ENCODE data around the gene OR2H1.

OR2H1 gene

GRCh38 chr6:29483186-29483585, 26.2 kb downstream of the OR2H1 start:
- TF ChIP-seq POLR2AphosphoS5 (IDR thresholded peaks at IDR 0.05; ENCODE audit: low read depth, low read length), result no peak
- TF ChIP-seq REST (IDR thresholded peaks at IDR 0.05; ENCODE audit: insufficient read depth in 1 of 2, low read depth in 2 of 2, low read length in 2 of 2), result no peak
- TF ChIP-seq SIN3A (IDR thresholded peaks at IDR 0.05; ENCODE audit: borderline replicate concordance, insufficient read depth, low read length), result no peak
- no peak for TF ChIP-seq FOXP2 (optimal IDR thresholded peaks at IDR 0.05; ENCODE audit: borderline replicate concordance, extremely low read depth, extremely low read length, insufficient read depth)
- no peak for TF ChIP-seq TAF1 (IDR thresholded peaks at IDR 0.05; ENCODE audit: borderline replicate concordance, insufficient read depth, low read length)

DNA sequence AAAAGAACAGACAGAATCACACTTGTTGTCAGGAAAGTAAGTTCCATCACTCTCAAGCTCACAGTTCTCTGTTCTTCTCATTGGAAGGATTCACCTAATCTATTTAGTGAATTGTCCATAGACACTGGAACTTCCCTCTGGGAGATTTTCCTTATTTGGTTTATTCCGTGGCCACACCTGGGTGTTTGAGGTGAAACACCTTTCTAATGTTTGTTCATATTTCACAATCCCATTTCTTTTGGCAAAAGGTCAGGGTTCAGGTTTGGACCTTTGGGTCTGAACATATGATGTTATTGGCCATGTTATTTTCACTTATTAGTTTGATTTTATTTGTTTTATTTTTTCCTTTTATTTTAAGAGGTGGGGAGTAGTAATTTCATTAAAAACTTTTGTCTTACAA, 26.8 kb downstream of the OR2H1 start:
- TF ChIP-seq POLR2AphosphoS5 (IDR thresholded peaks at IDR 0.05; ENCODE audit: low read depth, low read length) (no peak), SIN3A (IDR thresholded peaks at IDR 0.05; ENCODE audit: borderline replicate concordance, insufficient read depth, low read length) (no peak), REST (IDR thresholded peaks at IDR 0.05; ENCODE audit: insufficient read depth in 1 of 2, low read depth in 2 of 2, low read length in 2 of 2) (no peak), FOXP2 (optimal IDR thresholded peaks at IDR 0.05; ENCODE audit: borderline replicate concordance, extremely low read depth, extremely low read length, insufficient read depth) (no peak), TAF1 (IDR thresholded peaks at IDR 0.05; ENCODE audit: borderline replicate concordance, insufficient read depth, low read length) (no peak)

DNA sequence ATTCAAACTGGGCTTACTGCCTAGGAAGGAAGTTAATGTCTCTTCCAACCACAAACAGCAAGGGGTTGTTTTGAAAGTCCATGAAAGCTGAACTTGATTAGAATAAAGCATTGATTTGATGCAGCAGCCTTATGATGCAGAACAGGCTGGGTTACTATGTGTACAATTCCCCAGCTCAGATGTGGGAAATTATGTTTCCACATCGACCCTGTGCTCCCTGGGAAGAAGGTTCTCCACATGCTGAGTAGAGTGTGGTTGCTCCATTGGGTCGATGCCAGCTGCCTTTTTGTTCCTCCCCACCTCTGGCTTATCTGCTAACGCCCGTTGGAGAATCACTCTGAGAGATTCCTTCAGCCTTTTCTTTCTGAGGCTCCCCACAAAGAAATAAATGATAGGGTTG, 29.6 kb downstream of the OR2H1 start:
- TF ChIP-seq FOXP2 (optimal IDR thresholded peaks at IDR 0.05; ENCODE audit: borderline replicate concordance, extremely low read depth, extremely low read length, insufficient read depth) (no peak), TAF1 (IDR thresholded peaks at IDR 0.05; ENCODE audit: borderline replicate concordance, insufficient read depth, low read length) (no peak), SIN3A (IDR thresholded peaks at IDR 0.05; ENCODE audit: borderline replicate concordance, insufficient read depth, low read length) (no peak), REST (IDR thresholded peaks at IDR 0.05; ENCODE audit: insufficient read depth in 1 of 2, low read depth in 2 of 2, low read length in 2 of 2) (no peak), POLR2AphosphoS5 (IDR thresholded peaks at IDR 0.05; ENCODE audit: low read depth, low read length) (no peak)

DNA sequence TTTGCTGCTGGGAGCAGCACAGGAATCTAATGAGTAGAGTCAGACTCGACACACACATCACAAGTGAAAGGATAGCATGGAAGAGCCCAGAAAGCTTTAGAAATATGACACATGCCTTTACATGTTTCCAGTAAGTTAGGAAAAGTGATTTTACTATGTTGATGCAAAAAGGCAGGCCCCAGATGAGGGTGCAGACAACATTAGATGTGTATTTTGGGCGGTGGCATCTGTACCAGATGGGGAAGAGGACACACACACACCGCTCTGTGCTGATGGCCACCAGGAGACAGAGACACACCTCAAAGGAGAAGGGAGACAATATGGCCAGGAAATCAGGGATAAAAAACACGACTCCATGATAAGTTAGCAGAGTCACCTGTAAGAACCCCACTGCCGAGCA, 30.2 kb downstream of the OR2H1 start:
- no peak for TF ChIP-seq FOXP2 (optimal IDR thresholded peaks at IDR 0.05; ENCODE audit: borderline replicate concordance, extremely low read depth, extremely low read length, insufficient read depth)
- no peak for TF ChIP-seq REST (IDR thresholded peaks at IDR 0.05; ENCODE audit: insufficient read depth in 1 of 2, low read depth in 2 of 2, low read length in 2 of 2)
- no peak for TF ChIP-seq POLR2AphosphoS5 (IDR thresholded peaks at IDR 0.05; ENCODE audit: low read depth, low read length)
- TF ChIP-seq TAF1 (IDR thresholded peaks at IDR 0.05; ENCODE audit: borderline replicate concordance, insufficient read depth, low read length), result no peak
- TF ChIP-seq SIN3A (IDR thresholded peaks at IDR 0.05; ENCODE audit: borderline replicate concordance, insufficient read depth, low read length), result no peak

GRCh38 chr6:29487660-29488059, 30.7 kb downstream of the OR2H1 start, which contains the start of gene MAS1L:
Gene MAS1L, minus strand, starts transcription at chr6:29487956. Its CDS starts 54 bp downstream, at chr6:29487902.
- TF ChIP-seq TAF1 (IDR thresholded peaks at IDR 0.05; ENCODE audit: borderline replicate concordance, insufficient read depth, low read length) (no peak), SIN3A (IDR thresholded peaks at IDR 0.05; ENCODE audit: borderline replicate concordance, insufficient read depth, low read length) (no peak), POLR2AphosphoS5 (IDR thresholded peaks at IDR 0.05; ENCODE audit: low read depth, low read length) (no peak), REST (IDR thresholded peaks at IDR 0.05; ENCODE audit: insufficient read depth in 1 of 2, low read depth in 2 of 2, low read length in 2 of 2) (no peak), FOXP2 (optimal IDR thresholded peaks at IDR 0.05; ENCODE audit: borderline replicate concordance, extremely low read depth, extremely low read length, insufficient read depth) (no peak)
